MCF 10A (cell line): ENCODE data around the gene PHAF1. TPM values are rescaled to one million over a fixed set of nuclear protein-coding genes. Genes with fewer than 3 reads are reported as not detected.

Experiments used
- BruUV-seq: library from RNA; stranded (reverse); fragments of 400-500 nt; replicated peaks from 2 replicates; lab custom pipeline; 2021; lab: Mats Ljungman, UMichigan
- CTCF ChIA-PET: fragments of 300-600 bp; sonication (Branson Sonifier 250); formaldehyde crosslinking; extraction: SDS; loops from one replicate; lab custom pipeline; 2021; ENCODE audit warnings: antibody characterized with exemption, inconsistent platforms; lab: Yijun Ruan, JAX
- POLR2A ChIA-PET: fragments of 300-600, 350-650 bp; sonication (Branson Sonifier 250); formaldehyde crosslinking; extraction: SDS; loops from one replicate; lab custom pipeline; 2020; ENCODE audit warnings: antibody characterized with exemption, inconsistent platforms; lab: Yijun Ruan, JAX
- DNase-seq: peaks from one replicate; pipeline ENCODE4 v3.0.0-alpha.2; 2018; ENCODE audit not compliant: unreplicated experiment
- H3K27ac Mint-ChIP-seq: one replicate; pipeline ENCODE4 v1.8.0; 2022; ENCODE audit warnings: mild to moderate bottlenecking, low read depth, mixed read lengths; ENCODE audit not compliant: unreplicated experiment
- H3K27me3 Mint-ChIP-seq: one replicate; pipeline ENCODE4 v1.8.0; 2022; ENCODE audit warnings: mixed read lengths; ENCODE audit not compliant: insufficient read depth, unreplicated experiment
- H3K36me3 Mint-ChIP-seq: one replicate; pipeline ENCODE4 v1.8.0; 2022; ENCODE audit warnings: mild to moderate bottlenecking, moderate library complexity, mixed read lengths; ENCODE audit not compliant: insufficient read depth, unreplicated experiment
- H3K4me1 Mint-ChIP-seq: one replicate; pipeline ENCODE4 v1.8.0; 2022; ENCODE audit warnings: mixed read lengths; ENCODE audit not compliant: insufficient read depth, unreplicated experiment
- H3K4me3 Mint-ChIP-seq: one replicate; pipeline ENCODE4 v1.8.0; 2022; ENCODE audit warnings: mild to moderate bottlenecking, moderate library complexity, mixed read lengths; ENCODE audit not compliant: unreplicated experiment
- H3K9me3 Mint-ChIP-seq: one replicate; pipeline ENCODE4 v1.8.0; 2022; ENCODE audit warnings: mixed read lengths; ENCODE audit not compliant: unreplicated experiment
- intact Hi-C: fragments of 100-400 bp; cut with micrococcal nuclease; formaldehyde crosslinking; loops from 2 replicates; pipeline ENCODE4 v1.14.1; 2022
- total RNA-seq: library from RNA; stranded (reverse); gene quantifications from 2 replicates; pipeline ENCODE4 v1.2.3, GENCODE V29; 2022
- TF ChIP-seq, protein P1 (sequence below): fragments of 200-600 bp; IDR thresholded peaks from one replicate; pipeline ENCODE4 v1.8.0; 2022; ENCODE audit warnings: antibody characterized with exemption, mild to moderate bottlenecking; ENCODE audit not compliant: unreplicated experiment

The PHAF1 gene
- total RNA-seq, 1 experiment from 2014 or later, result 14.5 TPM

DNA sequence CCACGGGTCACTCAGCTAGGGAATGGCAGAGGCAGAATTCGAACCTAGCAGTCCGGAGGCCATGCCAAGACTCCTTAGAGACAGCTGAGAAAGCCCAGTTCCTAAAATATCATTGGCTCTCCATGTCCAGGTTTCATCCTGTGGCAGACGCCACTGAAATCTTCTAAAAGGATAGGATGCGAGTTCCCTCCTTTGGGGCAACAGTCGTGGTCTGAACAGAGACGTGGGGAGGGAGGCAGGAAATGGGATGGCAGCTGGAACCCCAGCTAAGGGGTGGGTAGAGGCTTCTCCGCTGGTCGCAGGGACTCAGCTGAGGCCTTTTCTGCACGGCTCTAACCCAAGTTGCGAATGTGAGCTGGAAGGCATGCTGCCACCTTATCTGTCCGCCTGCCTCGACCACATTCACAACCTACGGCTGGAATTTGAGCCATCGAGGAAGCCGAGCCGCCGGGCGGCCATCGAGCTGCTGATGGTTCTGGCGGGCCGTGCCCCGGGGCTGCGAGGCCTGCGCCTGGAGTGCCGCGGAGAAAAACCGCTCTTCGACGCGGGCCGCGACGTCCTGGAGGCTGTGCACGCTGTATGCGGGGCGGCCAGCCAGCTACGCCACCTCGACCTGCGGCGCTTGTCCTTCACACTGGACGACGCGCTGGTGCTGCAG lies 52.9 kb downstream of the PHAF1 start:
- no TSS peak for BruUV-seq
- ChIA-PET CTCF (interaction anchor here (0.5 to 1.3 kb wide), 6 partner anchors 10 to 406 kb away, joined by 3 to 8 read pairs (median 3); no protein-coding TSS in a partner anchor), POLR2A (interaction anchor here (0.8 to 4.6 kb wide), 3 partner anchors 13 to 22 kb away, joined by 3 to 94 read pairs (median 4); partner anchors contain the start of gene MATCAP1)
- peaks cover 12% of the 10 kb centered on the region for H3K36me3 Mint-ChIP-seq
- H3K4me1 Mint-ChIP-seq, result peaks cover 9% of the 10 kb centered on the region
- no peaks in the 10 kb centered on the region for H3K9me3 Mint-ChIP-seq
- TF ChIP-seq, protein P1, sequence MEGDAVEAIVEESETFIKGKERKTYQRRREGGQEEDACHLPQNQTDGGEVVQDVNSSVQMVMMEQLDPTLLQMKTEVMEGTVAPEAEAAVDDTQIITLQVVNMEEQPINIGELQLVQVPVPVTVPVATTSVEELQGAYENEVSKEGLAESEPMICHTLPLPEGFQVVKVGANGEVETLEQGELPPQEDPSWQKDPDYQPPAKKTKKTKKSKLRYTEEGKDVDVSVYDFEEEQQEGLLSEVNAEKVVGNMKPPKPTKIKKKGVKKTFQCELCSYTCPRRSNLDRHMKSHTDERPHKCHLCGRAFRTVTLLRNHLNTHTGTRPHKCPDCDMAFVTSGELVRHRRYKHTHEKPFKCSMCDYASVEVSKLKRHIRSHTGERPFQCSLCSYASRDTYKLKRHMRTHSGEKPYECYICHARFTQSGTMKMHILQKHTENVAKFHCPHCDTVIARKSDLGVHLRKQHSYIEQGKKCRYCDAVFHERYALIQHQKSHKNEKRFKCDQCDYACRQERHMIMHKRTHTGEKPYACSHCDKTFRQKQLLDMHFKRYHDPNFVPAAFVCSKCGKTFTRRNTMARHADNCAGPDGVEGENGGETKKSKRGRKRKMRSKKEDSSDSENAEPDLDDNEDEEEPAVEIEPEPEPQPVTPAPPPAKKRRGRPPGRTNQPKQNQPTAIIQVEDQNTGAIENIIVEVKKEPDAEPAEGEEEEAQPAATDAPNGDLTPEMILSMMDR, result no peak
- intact Hi-C loops, result no loop called here
- no peak overlapping the region for H3K4me3 Mint-ChIP-seq
- DNase-seq, result no peak
- no peaks in the 10 kb centered on the region for H3K27me3 Mint-ChIP-seq
- H3K27ac Mint-ChIP-seq, result no peak overlapping the region

DNA sequence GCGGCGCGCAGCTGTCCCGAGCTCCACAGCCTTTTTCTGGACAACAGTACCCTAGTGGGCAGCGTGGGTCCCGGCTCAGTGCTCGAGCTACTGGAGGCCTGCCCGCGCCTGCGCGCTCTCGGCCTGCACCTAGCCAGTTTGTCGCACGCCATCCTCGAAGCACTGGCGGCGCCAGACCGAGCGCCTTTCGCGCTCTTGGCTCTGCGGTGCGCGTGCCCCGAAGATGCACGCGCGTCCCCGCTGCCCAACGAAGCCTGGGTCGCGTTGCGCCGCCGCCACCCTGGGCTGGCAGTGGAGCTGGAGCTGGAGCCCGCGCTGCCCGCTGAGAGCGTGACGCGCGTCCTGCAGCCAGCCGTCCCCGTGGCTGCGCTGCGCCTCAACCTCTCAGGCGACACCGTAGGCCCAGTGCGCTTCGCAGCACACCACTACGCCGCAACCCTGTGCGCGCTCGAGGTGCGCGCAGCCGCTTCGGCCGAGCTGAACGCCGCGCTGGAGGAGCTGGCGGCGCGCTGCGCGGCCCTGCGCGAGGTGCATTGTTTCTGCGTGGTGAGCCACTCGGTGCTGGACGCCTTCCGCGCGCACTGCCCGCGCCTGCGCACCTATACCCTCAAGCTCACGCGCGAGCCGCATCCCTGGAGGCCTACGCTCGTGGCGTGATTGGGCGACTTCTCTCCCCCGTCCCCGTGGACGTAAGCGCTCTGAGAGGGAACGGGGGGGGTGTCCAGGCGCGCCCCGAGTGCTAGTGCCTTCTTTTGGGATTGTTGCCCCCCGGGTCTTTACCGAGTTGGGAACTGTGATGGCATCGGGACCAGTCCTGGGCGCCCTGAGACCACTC lies 53.6 kb downstream of the PHAF1 start:
- H3K36me3 Mint-ChIP-seq, result peaks cover 12% of the 10 kb centered on the region
- ChIA-PET POLR2A (interaction anchor here (0.8 to 4.6 kb wide), 3 partner anchors 12 to 21 kb away, joined by 3 to 94 read pairs (median 4); partner anchors contain the start of gene MATCAP1), CTCF (interaction anchor here (0.5 to 1.3 kb wide), 4 partner anchors 9 to 405 kb away, joined by 3 to 8 read pairs (median 3); no protein-coding TSS in a partner anchor)
- no peak overlapping the region for H3K4me3 Mint-ChIP-seq
- TF ChIP-seq, protein P1, result no peak
- H3K27ac Mint-ChIP-seq, result no peak overlapping the region
- H3K27me3 Mint-ChIP-seq, result no peaks in the 10 kb centered on the region
- H3K4me1 Mint-ChIP-seq, result peaks cover 6% of the 10 kb centered on the region
- no peak for DNase-seq
- intact Hi-C loops, result no loop called here
- BruUV-seq, result no TSS peak
- no peaks in the 10 kb centered on the region for H3K9me3 Mint-ChIP-seq

DNA sequence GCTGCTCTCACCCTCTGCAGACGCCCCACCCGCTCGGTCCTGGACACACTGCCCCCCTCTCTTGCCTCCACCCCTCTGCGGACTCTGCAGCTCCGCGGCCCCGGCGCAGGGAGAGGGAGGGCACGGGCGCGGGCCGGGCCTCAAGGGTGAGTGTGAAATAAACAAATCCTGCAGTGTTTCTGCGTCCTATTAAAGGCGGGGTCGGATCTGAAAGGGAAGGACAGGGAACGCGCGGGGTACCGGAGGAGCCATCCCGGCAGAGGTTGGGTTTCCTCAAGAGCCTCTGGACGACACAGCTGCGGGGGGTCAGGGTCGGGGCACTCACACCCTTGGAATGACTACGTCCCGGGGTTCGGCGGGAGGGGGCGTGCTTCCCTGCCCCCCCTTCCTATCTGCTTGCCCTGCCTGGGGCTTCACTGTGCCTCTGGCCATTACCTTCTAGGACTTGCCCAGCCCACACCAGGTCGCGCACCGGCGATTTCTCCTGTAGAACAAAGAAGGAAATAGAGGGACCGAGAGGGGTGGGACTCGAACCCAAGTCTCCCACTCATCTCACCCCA lies 54.3 kb downstream of the PHAF1 start:
- no peak for DNase-seq
- ChIA-PET POLR2A (no interaction called here), CTCF (no interaction called here)
- H3K27me3 Mint-ChIP-seq, result no peaks in the 10 kb centered on the region
- TF ChIP-seq, protein P1, result no peak
- no peak overlapping the region for H3K27ac Mint-ChIP-seq
- no TSS peak for BruUV-seq
- no peaks in the 10 kb centered on the region for H3K9me3 Mint-ChIP-seq
- no peak overlapping the region for H3K4me3 Mint-ChIP-seq
- H3K4me1 Mint-ChIP-seq, result no peaks in the 10 kb centered on the region
- H3K36me3 Mint-ChIP-seq, result peaks cover 12% of the 10 kb centered on the region
- intact Hi-C loops, result no loop called here
